BLaER1 treated with 17β-estradiol and CSF1 and Interleukin-3, amounts not matched to agents 10 nM and 100 nM (cell line): ENCODE data around the gene RPH3AL.
A peak's percentile ranks its signal among the peaks of the same experiment; 100 is the strongest.

Source experiments
- H3K27ac ChIP-seq, 11 experiments: shearing (Covaris generic); formaldehyde crosslinking; 2 replicates each; pipeline ENCODE4 v1.8.1; 2022
- H3K27me3 ChIP-seq, 11 experiments: shearing (Covaris generic); formaldehyde crosslinking; 2 replicates each; pipeline ENCODE4 v1.8.1; 2022
- H3K36me3 ChIP-seq, 11 experiments: shearing (Covaris generic); formaldehyde crosslinking; 2 replicates each; pipeline ENCODE4 v1.8.1; 2022
- H3K4me1 ChIP-seq, 10 experiments: shearing (Covaris generic); formaldehyde crosslinking; 2 replicates each; pipeline ENCODE4 v1.8.1; 2022
- H3K4me2 ChIP-seq, 11 experiments: shearing (Covaris generic); formaldehyde crosslinking; 2 replicates each; pipeline ENCODE4 v1.8.1; 2022
- H3K4me3 ChIP-seq, 10 experiments: shearing (Covaris generic); formaldehyde crosslinking; 2 replicates each; pipeline ENCODE4 v1.8.1; 2022
- H3K9ac ChIP-seq, 11 experiments: shearing (Covaris generic); formaldehyde crosslinking; 2 replicates each; pipeline ENCODE4 v1.8.1; 2022
- H3K9me3 ChIP-seq, 11 experiments: shearing (Covaris generic); formaldehyde crosslinking; replicated peaks in 1 of 11; 2 replicates each; pipeline ENCODE4 v1.8.1; 2022
- H4K20me1 ChIP-seq, 11 experiments: shearing (Covaris generic); formaldehyde crosslinking; 2 replicates each; pipeline ENCODE4 v1.8.1; 2022
- Cebpa-rat ChIP-seq, 11 experiments: shearing (Covaris generic); IDR thresholded peaks; 2 replicates each; pipeline ENCODE4 v1.8.1; 2022

RPH3AL gene

GRCh38 chr17:345992-346785 is 6.4 kb downstream of the RPH3AL start:
- peaks cover 50 to 63% (median 54%) of the 10 kb centered on the region in 10 experiments for H3K4me1 ChIP-seq
- H3K36me3 ChIP-seq, result peaks cover 0 to 7% (median 0%) of the 10 kb centered on the region in 11 experiments; a peak in 2 of 22 replicates
- H3K9me3 ChIP-seq, result peaks cover 10 to 44% (median 34%) of the 10 kb centered on the region in 11 experiments; a peak in 20 of 22 replicates
- H3K27me3 ChIP-seq, result no peaks in the 10 kb centered on the region
- no peak overlapping the region for H3K4me3 ChIP-seq
- TF ChIP-seq Cebpa-rat (IDR thresholded peaks at IDR 0.05), result no peak
- H3K9ac ChIP-seq, result no peak overlapping the region
- H3K27ac ChIP-seq, result no peak overlapping the region
- peak overlapping the region in 6 of 11 experiments; percentile 0 to 62 (median 37); a peak in 7 of 22 replicates for H3K4me2 ChIP-seq
- H4K20me1 ChIP-seq, result no peaks in the 10 kb centered on the region

GRCh38 chr17:345261-345660 is 7.3 kb downstream of the RPH3AL start:
- peak overlapping the region in 10 of 11 experiments; percentile 0 to 62 (median 34); a peak in 15 of 22 replicates for H3K4me2 ChIP-seq
- H3K9me3 ChIP-seq, result peaks cover 10 to 44% (median 34%) of the 10 kb centered on the region in 11 experiments; a peak in 20 of 22 replicates
- H3K4me3 ChIP-seq, result no peak overlapping the region
- no peaks in the 10 kb centered on the region for H3K27me3 ChIP-seq
- TF ChIP-seq Cebpa-rat (IDR thresholded peaks at IDR 0.05), result no peak
- H3K36me3 ChIP-seq, result peaks cover 0 to 7% (median 0%) of the 10 kb centered on the region in 11 experiments; a peak in 2 of 22 replicates
- H3K9ac ChIP-seq, result no peak overlapping the region
- peaks cover 42 to 57% (median 48%) of the 10 kb centered on the region in 10 experiments for H3K4me1 ChIP-seq
- no peaks in the 10 kb centered on the region for H4K20me1 ChIP-seq
- no peak overlapping the region for H3K27ac ChIP-seq

- H3K9me3 ChIP-seq, result peaks cover 10 to 44% (median 34%) of the 10 kb centered on the region in 11 experiments; a peak in 20 of 22 replicates
- H3K4me2 ChIP-seq, result no peak overlapping the region
- H3K36me3 ChIP-seq, result peaks cover 0 to 7% (median 0%) of the 10 kb centered on the region in 11 experiments; a peak in 2 of 22 replicates
- no peak overlapping the region for H3K27ac ChIP-seq
- no peak overlapping the region for H3K4me3 ChIP-seq
- peaks cover 33 to 57% (median 47%) of the 10 kb centered on the region in 10 experiments for H3K4me1 ChIP-seq
- H4K20me1 ChIP-seq, result peaks cover 0 to 7% (median 0%) of the 10 kb centered on the region in 11 experiments; a peak in 1 of 22 replicates
- no peak overlapping the region for H3K9ac ChIP-seq
- TF ChIP-seq Cebpa-rat (IDR thresholded peaks at IDR 0.05), result no peak
- peaks cover 0 to under 1% (median 0%) of the 10 kb centered on the region in 11 experiments; a peak in 1 of 22 replicates for H3K27me3 ChIP-seq
These were observed 8.5 kb downstream of the RPH3AL start for GRCh38 chr17:343875-344752.

DNA sequence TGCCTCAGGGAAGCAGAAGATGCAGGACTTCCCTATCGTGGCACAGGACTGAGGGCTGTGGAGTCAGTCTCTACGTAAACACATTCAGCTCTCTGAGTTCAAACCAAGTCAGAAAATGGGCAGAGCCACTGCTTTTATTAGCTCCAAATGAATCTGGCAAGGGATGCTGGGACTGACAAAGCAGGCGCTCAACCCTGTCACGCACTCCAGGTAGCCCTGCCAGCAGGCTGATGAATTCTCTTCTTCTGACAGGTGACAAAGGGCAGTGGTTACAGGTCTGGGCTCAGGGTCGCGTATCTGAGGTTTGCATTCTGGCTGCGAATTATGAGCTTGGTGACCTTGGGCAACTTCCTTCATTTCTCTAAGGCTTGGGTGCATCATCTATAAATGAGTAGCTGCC is 9.4 kb downstream of the RPH3AL start:
- H3K9ac ChIP-seq, result no peak overlapping the region
- H3K9me3 ChIP-seq, result peaks cover 10 to 44% (median 34%) of the 10 kb centered on the region in 11 experiments; a peak in 20 of 22 replicates
- no peak overlapping the region for H3K27ac ChIP-seq
- H4K20me1 ChIP-seq, result peaks cover 0 to 13% (median 0%) of the 10 kb centered on the region in 11 experiments; a peak in 1 of 22 replicates
- TF ChIP-seq Cebpa-rat (IDR thresholded peaks at IDR 0.05), result no peak
- no peak overlapping the region for H3K4me3 ChIP-seq
- peaks cover 0 to 9% (median 0%) of the 10 kb centered on the region in 11 experiments; a peak in 1 of 22 replicates for H3K27me3 ChIP-seq
- peaks cover 0 to 7% (median 0%) of the 10 kb centered on the region in 11 experiments; a peak in 2 of 22 replicates for H3K36me3 ChIP-seq
- no peak overlapping the region for H3K4me2 ChIP-seq
- H3K4me1 ChIP-seq, result peaks cover 33 to 57% (median 47%) of the 10 kb centered on the region in 10 experiments

DNA sequence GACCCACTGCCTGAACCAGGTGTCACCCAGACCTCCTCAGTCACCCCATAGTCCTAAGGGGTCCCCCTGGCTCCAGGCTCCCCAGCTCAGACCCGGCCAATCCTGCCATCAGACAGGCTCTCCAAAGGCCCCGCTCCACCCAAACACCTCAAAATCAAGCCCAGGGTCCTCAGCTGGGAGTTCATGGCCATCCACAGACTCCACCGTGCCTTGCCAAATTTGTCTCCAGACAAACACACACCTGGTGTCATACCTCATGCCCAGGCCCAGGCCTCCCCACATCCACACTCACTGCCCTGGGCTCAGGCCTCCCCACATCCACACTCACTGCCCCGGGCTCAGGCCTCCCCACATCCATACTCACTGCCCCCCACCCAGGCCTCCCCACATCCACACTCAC is 12.5 kb downstream of the RPH3AL start:
- peak overlapping the region in 3 of 10 experiments; percentile 14 to 52 (median 23); a peak in 5 of 20 replicates for H3K4me3 ChIP-seq
- peaks cover 45 to 66% (median 59%) of the 10 kb centered on the region in 10 experiments for H3K4me1 ChIP-seq
- H3K27me3 ChIP-seq, result peaks cover 0 to 39% (median 5%) of the 10 kb centered on the region in 11 experiments; a peak in 9 of 22 replicates
- H3K4me2 ChIP-seq, result peak overlapping the region in 9 of 11 experiments; percentile 66 to 94 (median 86); a peak in 18 of 22 replicates
- H3K27ac ChIP-seq, result peak overlapping the region in 8 of 11 experiments; percentile 23 to 71 (median 62); a peak in 14 of 22 replicates
- TF ChIP-seq Cebpa-rat (IDR thresholded peaks at IDR 0.05), result no peak
- peaks cover 0 to 31% (median 17%) of the 10 kb centered on the region in 11 experiments; a peak in 16 of 22 replicates for H3K9me3 ChIP-seq
- H3K36me3 ChIP-seq, result 0 out of 22 replicates have a peak, but pooled peaks cover 0 to 4% (median 0%) of the 10 kb centered on the region in 11 experiments
- H4K20me1 ChIP-seq, result peaks cover 0 to 32% (median 0%) of the 10 kb centered on the region in 11 experiments; a peak in 5 of 22 replicates
- peak overlapping the region in 10 of 11 experiments; percentile 5 to 76 (median 46); a peak in 16 of 22 replicates for H3K9ac ChIP-seq

- Histone ChIP-seq H3K27ac (peak overlapping the region in 8 of 11 experiments; percentile 23 to 71 (median 62); a peak in 14 of 22 replicates), H3K9me3 (peaks cover 0 to 25% (median 11%) of the 10 kb centered on the region in 11 experiments; a peak in 12 of 22 replicates), H3K4me1 (peaks cover 47 to 70% (median 63%) of the 10 kb centered on the region in 10 experiments), H3K36me3 (no peaks in the 10 kb centered on the region), H4K20me1 (peaks cover 0 to 39% (median 0%) of the 10 kb centered on the region in 11 experiments; a peak in 5 of 22 replicates), H3K9ac (peak overlapping the region in 10 of 11 experiments; percentile 5 to 76 (median 46); a peak in 16 of 22 replicates), H3K27me3 (peaks cover 0 to 46% (median 5%) of the 10 kb centered on the region in 11 experiments; a peak in 10 of 22 replicates), H3K4me3 (peak overlapping the region in 3 of 10 experiments; percentile 14 to 52 (median 23); a peak in 5 of 20 replicates), H3K4me2 (peak overlapping the region; percentile 43 to 94 (median 85); a peak in 20 of 22 replicates)
- TF ChIP-seq Cebpa-rat (IDR thresholded peaks at IDR 0.05), result no peak
These were observed 13.2 kb downstream of the RPH3AL start for GRCh38 chr17:339193-340061.
